Activated T-cell treated with anti-CD3 and anti-CD28 coated beads, Interleukin-2, amount 50 U/mL, for 72 hours (primary cell): ENCODE data around the gene PLA2G4D. TPM values are rescaled to one million over a fixed set of nuclear protein-coding genes. Genes with fewer than 3 reads are reported as not detected.

Experiments used
- ATAC-seq, 2 donors: fragments of 150-1000 bp; cut with Tn5 transposase; replicated peaks in 1 of 2; 2 replicates each; pipeline ENCODE4 v1.10.0; 2021; ENCODE audit warnings: moderate library complexity in 2 of 2, mild to moderate bottlenecking in 1 of 2
- DNase-seq, 2 donors: peaks; one replicate each; pipeline ENCODE4 v3.0.0; 2021 to 2022; ENCODE audit warnings: mixed read lengths in 1 of 2
- H3K27ac Mint-ChIP-seq: one replicate; pipeline ENCODE4 v1.8.0; 2022; ENCODE audit warnings: mild to moderate bottlenecking, moderate library complexity, mixed read lengths
- H3K27me3 Mint-ChIP-seq: one replicate; pipeline ENCODE4 v1.8.0; 2022; ENCODE audit warnings: low read depth, mixed read lengths
- H3K36me3 Mint-ChIP-seq, 2 donors: one replicate each; pipeline ENCODE4 v1.8.0; 2022; ENCODE audit warnings: mixed read lengths in 2 of 2, mild to moderate bottlenecking in 1 of 2; ENCODE audit not compliant: insufficient read depth in 2 of 2
- H3K4me1 Mint-ChIP-seq: one replicate; pipeline ENCODE4 v1.8.0; 2022; ENCODE audit warnings: low read depth, mixed read lengths
- H3K4me3 Mint-ChIP-seq, 2 donors: one replicate each; pipeline ENCODE4 v1.8.0; 2022; ENCODE audit warnings: mild to moderate bottlenecking in 2 of 2, mixed read lengths in 2 of 2, moderate library complexity in 2 of 2
- H3K9me3 Mint-ChIP-seq, 2 donors: one replicate each; pipeline ENCODE4 v1.8.0; 2022; ENCODE audit warnings: mixed read lengths in 2 of 2
- total RNA-seq, 2 donors: library from RNA; stranded (reverse); gene quantifications; one replicate each; pipeline ENCODE4 v1.2.3, GENCODE V29; 2022

PLA2G4D gene
- total RNA-seq, 2 donors from 2014 or later = not detected

DNA sequence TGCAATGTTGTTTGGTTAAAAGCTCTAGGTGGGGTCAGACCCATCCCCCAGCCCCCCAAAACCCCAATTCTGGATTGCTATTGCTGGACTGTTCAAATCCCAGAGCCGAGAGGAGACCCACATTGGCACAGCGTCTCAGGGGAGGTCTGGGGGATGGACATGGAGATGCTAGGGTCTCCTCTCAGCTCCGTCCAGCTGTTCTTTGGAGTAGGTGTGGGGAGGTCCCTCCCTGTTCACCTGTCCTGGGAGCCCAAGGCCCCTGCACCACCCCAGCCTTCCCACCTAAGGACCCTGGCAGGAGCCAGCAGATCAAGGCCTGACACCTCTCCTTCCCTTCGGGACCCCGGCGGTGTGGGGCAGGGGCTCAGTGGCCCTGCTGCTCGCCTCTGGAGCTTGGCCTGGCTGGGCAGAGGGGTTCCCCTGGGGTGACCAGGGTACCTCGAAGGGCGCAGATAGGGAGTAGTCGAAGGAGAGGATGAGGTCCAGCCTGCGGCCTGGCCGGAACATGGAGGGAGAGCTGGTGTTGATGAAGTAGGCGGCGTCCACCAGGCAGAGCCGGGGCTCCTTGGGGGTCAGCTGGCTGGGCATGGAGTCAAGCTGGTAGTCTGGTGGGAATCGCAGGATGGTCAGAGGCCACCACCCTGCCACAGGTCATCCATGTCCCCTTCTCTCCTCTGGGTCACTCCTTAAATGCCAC, 23.9 kb downstream of the PLA2G4D start:
- no peaks in the 10 kb centered on the region for H3K36me3 Mint-ChIP-seq
- H3K27me3 Mint-ChIP-seq = peaks cover 16% of the 10 kb centered on the region
- no peak overlapping the region for H3K27ac Mint-ChIP-seq
- H3K4me3 Mint-ChIP-seq = no peak overlapping the region
- no peak for ATAC-seq
- no peak for DNase-seq
- peaks cover 9% of the 10 kb centered on the region for H3K4me1 Mint-ChIP-seq
- peaks cover 2 to 4% of the 10 kb centered on the region in 2 donors for H3K9me3 Mint-ChIP-seq

DNA sequence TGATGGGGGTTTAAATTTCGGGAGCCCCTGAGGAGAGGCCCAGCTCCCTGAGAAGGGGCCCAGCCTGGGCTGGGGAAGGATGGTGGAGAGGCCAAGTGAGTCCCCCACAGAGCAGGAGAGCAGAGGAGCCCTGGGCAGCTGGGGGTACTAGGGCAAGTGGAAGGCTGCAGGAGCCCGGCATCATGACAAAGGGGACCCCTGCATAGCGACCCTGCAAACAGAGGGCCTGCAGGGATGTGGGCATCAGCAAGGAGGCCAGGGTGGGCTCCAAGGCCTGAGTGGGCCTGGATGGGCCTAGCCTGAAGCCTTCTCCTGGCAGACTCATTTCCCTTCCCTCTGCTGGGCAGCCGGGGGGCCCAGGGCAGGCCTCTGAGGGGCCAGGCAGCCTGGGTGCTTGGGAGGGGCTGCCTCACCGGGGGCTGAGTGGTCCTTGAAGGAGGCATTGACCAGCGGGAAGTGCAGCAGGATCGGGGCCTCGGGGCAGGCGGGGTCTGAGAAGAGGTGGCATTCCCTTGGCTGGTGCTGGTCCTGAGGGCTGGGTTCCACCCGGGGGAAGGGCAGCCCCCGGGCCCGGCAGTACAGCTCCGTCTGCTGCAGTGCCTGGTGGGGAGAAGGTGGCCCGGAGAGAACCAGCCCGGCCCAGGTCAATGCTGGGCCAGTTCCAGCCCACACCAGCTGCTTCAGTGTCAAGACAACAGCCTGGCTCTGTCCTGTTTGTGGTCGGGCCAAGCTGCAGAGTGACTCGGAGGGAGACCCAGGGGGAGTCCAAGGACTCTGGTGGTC, 24.7 kb downstream of the PLA2G4D start:
- Mint-ChIP-seq H3K27ac (no peak overlapping the region), H3K27me3 (peaks cover 17% of the 10 kb centered on the region), H3K4me1 (peaks cover 9% of the 10 kb centered on the region), H3K4me3 (no peak overlapping the region), H3K36me3 (no peaks in the 10 kb centered on the region), H3K9me3 (peaks cover 2 to 4% of the 10 kb centered on the region in 2 donors)
- no peak for ATAC-seq
- DNase-seq = no peak

DNA sequence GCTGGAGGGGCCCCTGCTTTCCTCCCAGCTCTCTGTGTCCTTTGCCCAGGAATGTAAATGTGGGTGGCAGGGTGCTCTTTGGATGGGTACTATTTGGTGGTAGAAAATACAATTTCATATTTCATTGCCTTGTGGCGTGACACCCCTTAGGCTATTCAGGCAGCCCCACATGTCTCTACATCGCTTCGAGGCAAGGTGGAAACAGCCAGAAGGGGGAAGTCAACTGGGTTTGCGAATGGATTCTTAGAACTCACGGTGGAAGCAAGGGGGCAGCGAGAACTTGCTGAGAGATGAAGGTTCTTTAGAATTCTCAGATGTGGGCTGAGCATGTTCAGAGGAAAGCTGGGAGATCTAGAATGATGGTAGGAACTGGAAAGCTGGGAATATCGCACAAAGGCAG, 25.3 kb downstream of the PLA2G4D start:
- Mint-ChIP-seq H3K27me3 (peaks cover 17% of the 10 kb centered on the region), H3K4me1 (peaks cover 9% of the 10 kb centered on the region), H3K27ac (no peak overlapping the region), H3K4me3 (no peak overlapping the region), H3K36me3 (no peaks in the 10 kb centered on the region), H3K9me3 (peaks cover 2 to 4% of the 10 kb centered on the region in 2 donors)
- ATAC-seq (no peak), DNase-seq (no peak)

DNA sequence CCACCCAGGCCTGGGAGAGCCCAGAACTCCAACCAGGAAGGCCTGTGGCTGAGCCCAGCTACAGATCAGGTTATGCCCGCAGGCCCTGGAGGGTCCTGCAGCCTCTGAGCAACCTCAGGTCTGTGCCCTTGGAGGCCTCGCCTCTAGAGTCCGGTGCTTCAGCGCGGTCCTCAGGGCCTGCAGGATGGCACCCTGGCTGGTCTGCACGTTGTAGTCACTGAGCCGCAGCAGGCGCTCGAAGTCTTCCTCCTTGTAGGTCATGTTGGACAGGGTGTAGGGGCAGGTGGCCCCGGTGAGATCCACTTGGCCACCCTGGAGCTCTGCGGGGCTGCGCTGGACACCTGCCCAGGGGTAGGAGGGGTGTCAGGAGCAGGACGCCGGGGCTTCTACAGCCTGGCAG, 25.8 kb downstream of the PLA2G4D start:
- H3K9me3 Mint-ChIP-seq = peaks cover 2 to 4% of the 10 kb centered on the region in 2 donors
- no peaks in the 10 kb centered on the region for H3K36me3 Mint-ChIP-seq
- H3K4me3 Mint-ChIP-seq = no peak overlapping the region
- ATAC-seq = no peak
- no peak for DNase-seq
- H3K4me1 Mint-ChIP-seq = peaks cover 9% of the 10 kb centered on the region
- peaks cover 17% of the 10 kb centered on the region for H3K27me3 Mint-ChIP-seq
- H3K27ac Mint-ChIP-seq = no peak overlapping the region

DNA sequence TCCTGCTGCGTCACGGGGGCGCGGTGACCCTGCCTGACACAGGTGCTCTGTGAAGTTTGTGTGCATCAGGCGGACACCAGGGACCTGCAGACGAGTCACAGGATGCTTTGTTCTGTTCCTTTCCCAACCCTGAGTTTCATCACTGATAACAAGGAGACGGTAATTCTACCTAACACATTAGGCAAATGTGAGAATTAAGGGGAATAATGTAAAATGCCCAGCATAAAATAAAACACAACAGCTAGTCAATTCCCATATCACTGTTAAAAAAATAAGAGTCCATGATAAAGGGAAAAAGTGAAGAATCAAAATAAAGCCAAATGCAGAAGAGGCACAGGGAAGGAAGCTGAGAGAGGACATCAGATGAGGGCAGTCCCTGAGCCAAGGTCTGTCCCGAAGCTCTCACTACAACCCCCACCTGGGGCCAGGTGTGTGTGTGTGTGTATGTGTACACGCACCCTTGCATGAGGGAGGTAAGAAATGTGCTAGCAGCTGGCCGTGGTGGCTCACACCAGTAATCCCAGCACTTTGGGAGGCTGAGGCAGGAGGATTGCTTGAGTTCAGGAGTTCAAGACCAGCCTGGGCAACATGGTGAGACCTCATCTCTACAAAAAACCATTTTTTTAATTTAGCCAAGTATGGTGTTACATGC, 27.5 kb downstream of the PLA2G4D start:
- peaks cover 17% of the 10 kb centered on the region for H3K27me3 Mint-ChIP-seq
- peaks cover 9% of the 10 kb centered on the region for H3K4me1 Mint-ChIP-seq
- ATAC-seq (no peak), DNase-seq (no peak)
- H3K9me3 Mint-ChIP-seq = peaks cover 2 to 4% of the 10 kb centered on the region in 2 donors
- H3K4me3 Mint-ChIP-seq = no peak overlapping the region
- no peak overlapping the region for H3K27ac Mint-ChIP-seq
- H3K36me3 Mint-ChIP-seq = no peaks in the 10 kb centered on the region

DNA sequence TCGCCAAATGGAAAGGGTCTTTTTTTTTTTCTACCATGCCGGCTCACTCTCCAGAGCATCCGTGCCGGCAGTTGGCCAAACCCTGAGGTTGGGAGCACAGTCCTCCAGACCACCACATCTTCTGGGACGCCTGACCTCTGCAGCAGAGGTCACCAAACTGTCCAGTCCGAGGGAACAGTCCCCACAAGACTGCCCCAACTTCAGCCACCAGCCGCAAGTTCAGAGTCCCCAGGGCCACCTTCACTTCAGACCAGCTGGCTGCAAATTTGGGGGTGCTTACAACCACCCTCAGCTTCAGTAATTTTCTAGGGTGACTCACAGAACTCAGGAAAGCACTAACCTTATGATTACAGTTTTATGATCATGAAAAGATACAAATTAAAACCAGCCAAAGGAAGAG, 28.9 kb downstream of the PLA2G4D start:
- no peak overlapping the region for H3K27ac Mint-ChIP-seq
- H3K4me3 Mint-ChIP-seq = no peak overlapping the region
- DNase-seq = no peak
- no peak for ATAC-seq
- peaks cover 2 to 4% of the 10 kb centered on the region in 2 donors for H3K9me3 Mint-ChIP-seq
- peaks cover 9% of the 10 kb centered on the region for H3K4me1 Mint-ChIP-seq
- peaks cover 17% of the 10 kb centered on the region for H3K27me3 Mint-ChIP-seq
- H3K36me3 Mint-ChIP-seq = no peaks in the 10 kb centered on the region

DNA sequence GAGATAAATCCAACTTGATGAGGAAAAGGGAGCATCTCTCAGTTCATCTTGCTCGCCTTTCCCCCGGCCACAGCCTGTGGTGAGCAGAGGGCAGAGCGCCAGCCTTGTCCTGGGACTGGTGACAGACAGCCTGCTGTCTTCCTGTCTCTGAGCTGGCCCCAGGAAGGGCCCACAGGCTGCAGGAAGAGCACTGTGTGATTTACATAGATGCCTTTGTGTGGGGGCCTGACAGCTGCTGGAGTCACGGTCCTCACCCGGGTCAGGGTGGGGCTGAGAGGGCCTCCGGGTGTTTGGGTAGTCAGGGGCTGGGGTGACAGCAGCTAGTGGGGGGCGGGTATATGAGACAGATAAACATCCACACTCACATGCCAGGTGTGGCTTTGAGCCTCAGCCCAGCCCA, 29.3 kb downstream of the PLA2G4D start:
- Mint-ChIP-seq H3K27me3 (peaks cover 17% of the 10 kb centered on the region), H3K36me3 (no peaks in the 10 kb centered on the region), H3K4me1 (peaks cover 9% of the 10 kb centered on the region), H3K9me3 (peaks cover 2 to 4% of the 10 kb centered on the region in 2 donors), H3K4me3 (no peak overlapping the region), H3K27ac (no peak overlapping the region)
- no peak for ATAC-seq
- DNase-seq = no peak

DNA sequence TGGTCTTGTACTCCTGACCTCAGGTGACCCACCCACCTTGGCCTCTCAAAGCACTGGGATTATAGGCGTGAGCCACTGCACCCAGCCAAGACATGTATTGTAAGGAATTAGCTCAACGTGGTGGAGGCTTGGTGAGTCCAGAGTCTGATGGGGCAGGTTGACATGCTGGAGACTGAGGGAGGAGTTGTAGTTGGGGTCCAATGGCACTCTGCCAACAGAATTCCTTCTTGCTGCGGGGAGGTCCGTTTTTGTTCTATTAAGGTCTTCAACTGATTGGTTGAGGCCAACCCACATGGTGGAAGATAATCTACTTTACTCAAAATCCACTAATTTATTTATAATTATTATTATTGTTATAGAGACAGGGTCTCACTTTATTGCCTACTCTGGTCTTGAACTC, 30.1 kb downstream of the PLA2G4D start:
- H3K4me1 Mint-ChIP-seq = peaks cover 9% of the 10 kb centered on the region
- ATAC-seq (no peak), DNase-seq (no peak)
- H3K27me3 Mint-ChIP-seq = peaks cover 19% of the 10 kb centered on the region
- H3K27ac Mint-ChIP-seq = no peak overlapping the region
- peaks cover 2 to 4% of the 10 kb centered on the region in 2 donors for H3K9me3 Mint-ChIP-seq
- H3K4me3 Mint-ChIP-seq = no peak overlapping the region
- no peaks in the 10 kb centered on the region for H3K36me3 Mint-ChIP-seq

DNA sequence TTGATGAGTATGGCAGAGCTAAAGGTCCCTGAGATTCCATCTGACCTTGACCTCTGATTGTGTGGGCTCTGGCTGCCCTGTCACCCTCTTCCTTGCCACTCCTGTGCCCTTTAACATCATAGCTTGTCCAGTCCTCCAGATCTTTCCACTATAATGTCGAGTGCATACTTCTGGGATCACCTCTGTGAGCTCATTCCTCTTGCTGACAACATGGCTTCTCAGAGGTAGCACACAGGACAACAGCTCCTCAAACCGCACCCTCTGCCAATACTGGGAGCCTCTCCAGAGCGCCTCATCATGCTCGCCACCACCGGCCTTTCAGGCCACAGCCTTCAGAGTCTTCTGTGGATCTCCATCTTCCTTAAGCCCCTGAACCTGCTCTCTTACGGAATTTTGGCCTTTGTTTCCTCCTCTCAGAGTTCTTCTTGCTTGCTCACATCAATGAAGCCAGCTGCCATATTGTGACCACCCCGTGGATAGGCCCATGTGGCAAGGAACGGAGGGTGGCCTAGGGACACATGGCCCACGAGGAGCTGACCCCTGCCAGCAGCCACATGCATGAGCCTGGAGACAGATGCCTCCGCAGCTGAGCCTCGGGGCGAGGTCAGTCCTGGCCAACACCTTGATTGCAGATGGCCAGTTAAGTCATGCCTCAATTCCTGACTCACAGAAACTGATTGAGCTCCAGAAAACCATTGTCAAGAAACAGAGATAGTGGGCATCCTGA, 31.1 kb downstream of the PLA2G4D start:
- H3K9me3 Mint-ChIP-seq = peaks cover 2 to 4% of the 10 kb centered on the region in 2 donors

DNA sequence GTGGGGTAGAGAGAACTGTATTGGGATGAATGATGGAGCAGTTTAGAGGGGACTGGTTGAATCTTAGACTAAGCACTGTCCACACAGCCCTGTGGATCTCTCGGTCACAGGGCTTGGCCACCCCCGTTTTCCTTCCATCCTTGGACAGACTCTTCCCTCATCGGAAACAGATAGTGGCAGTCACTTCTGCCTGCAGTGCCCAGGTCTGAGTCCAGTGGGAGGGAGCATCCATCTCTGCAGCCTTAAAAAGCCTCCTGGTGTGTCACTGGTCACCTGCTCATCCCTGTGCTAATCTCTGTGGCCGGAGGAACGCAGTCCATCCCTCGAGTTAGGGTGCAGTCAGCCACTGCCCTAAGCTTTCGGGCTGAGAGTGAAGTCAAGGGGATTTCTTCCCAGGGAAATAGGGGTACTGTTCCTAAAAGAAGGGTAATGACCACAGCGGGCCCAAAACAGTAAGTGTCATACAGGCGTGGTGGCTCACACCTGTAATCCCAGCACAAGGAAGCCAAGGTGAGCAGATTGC, 32.0 kb downstream of the PLA2G4D start:
- Mint-ChIP-seq H3K27me3 (peaks cover 32% of the 10 kb centered on the region), H3K4me3 (no peak overlapping the region), H3K9me3 (no peaks in the 10 kb centered on the region), H3K4me1 (peaks cover 9% of the 10 kb centered on the region), H3K27ac (no peak overlapping the region), H3K36me3 (no peaks in the 10 kb centered on the region)
- ATAC-seq (no peak), DNase-seq (no peak)

More for the DNA sequence above, 31.1 kb downstream of the PLA2G4D start:
- H3K27ac Mint-ChIP-seq = no peak overlapping the region
- ATAC-seq = no peak
- H3K4me3 Mint-ChIP-seq = no peak overlapping the region
- DNase-seq = no peak
- peaks cover 24% of the 10 kb centered on the region for H3K27me3 Mint-ChIP-seq
- H3K36me3 Mint-ChIP-seq = no peaks in the 10 kb centered on the region
- peaks cover 9% of the 10 kb centered on the region for H3K4me1 Mint-ChIP-seq

DNA sequence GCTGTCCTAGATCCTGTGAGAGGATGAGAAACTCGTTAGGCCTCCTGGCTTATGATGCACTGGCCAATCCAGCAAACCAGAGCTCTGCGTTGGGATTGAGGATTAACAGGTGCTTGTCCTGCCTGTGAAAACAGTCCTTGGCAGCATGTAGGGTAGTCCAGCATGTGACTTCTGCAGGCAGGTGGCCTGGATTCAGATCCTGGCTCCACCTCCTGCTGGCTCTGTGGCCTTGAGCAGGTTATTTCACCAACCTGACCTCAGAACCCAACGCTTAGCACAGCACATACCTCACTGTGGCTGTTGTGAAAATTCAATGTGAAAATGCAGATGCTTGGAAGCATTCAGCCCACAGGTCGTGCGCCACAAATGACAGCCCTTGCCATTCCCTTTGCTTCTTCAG, 33.6 kb downstream of the PLA2G4D start:
- H3K4me1 Mint-ChIP-seq = peaks cover 14% of the 10 kb centered on the region
- DNase-seq = no peak
- no peaks in the 10 kb centered on the region for H3K36me3 Mint-ChIP-seq
- no peak overlapping the region for H3K4me3 Mint-ChIP-seq
- H3K9me3 Mint-ChIP-seq = no peaks in the 10 kb centered on the region
- H3K27ac Mint-ChIP-seq = no peak overlapping the region
- ATAC-seq = no peak
- H3K27me3 Mint-ChIP-seq = peaks cover 35% of the 10 kb centered on the region

DNA sequence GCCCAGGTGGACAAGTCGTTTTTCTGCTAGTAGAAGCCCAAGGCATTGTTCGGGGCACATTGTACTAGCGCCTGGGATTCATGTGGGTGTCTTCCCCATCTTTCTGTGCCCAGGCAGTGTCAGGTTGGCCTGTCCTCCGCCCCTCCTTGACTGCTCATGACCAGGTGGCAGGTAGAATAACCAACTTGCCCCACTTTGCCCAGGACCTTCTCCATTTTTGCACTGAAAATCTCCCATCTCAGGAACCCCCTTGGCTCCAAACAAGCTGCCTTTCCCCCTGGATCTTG, 33.9 kb downstream of the PLA2G4D start:
- Mint-ChIP-seq H3K27me3 (peaks cover 33% of the 10 kb centered on the region), H3K36me3 (no peaks in the 10 kb centered on the region), H3K4me1 (peaks cover 14% of the 10 kb centered on the region), H3K27ac (no peak overlapping the region), H3K9me3 (no peaks in the 10 kb centered on the region), H3K4me3 (no peak overlapping the region)
- no peak for DNase-seq
- ATAC-seq = no peak
